SK-N-MC (cell line): ENCODE results near the gene HTR4.
"Not testable (repeated sequence)": the region's sequence is repeated elsewhere in the genome, so short reads cannot be mapped to it uniquely, and the experiment has no call there.

Experiments used
- EZH2 ChIP-seq: fragments of 200-600 bp; sonication (generic); IDR thresholded peaks from one replicate; pipeline ENCODE4 v1.6.1; 2017; ENCODE audit warnings: antibody characterized with exemption
- POLR2AphosphoS5 ChIP-seq: IDR thresholded peaks from 2 replicates; pipeline ENCODE4 v1.6.1; 2012; ENCODE audit warnings: mild to moderate bottlenecking, low read depth, low read length, borderline replicate concordance

DNA sequence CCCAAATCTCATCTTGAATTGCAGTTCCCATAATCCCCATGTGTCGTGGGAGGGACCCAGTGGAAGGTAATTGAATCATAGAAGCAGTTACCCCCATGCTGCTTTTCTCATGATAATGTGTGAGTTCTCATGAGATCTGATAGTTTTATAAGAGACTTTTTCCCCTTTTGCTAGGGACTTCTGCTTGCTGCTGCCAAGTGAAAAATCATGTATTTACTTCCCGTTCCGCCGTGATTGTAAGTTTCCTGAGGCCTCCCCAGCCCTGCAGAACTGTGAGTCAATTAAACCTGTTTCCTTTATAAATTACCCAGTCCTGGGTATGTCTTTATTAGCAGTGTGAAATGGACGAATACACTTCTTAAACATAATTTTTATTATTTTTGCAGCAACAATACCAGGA lies 185.6 kb downstream of the HTR4 start:
- not testable (repeated sequence) for TF ChIP-seq EZH2, POLR2AphosphoS5
